GM12878 (cell line): ENCODE measurements around the gene DDC.

Source experiments
- ATF3 ChIP-seq: IDR thresholded peaks from 2 replicates; pipeline ENCODE4 v1.6.1; 2011; ENCODE audit warnings: low read depth, mild to moderate bottlenecking, low read length, moderate library complexity, borderline replicate concordance; ENCODE audit errors: extremely low read depth
- CHD2 ChIP-seq: IDR thresholded peaks from 2 replicates; pipeline ENCODE4 v1.6.1; 2011; ENCODE audit warnings: low read depth, low read length, improper control_type of control experiment, borderline replicate concordance
- ETV6 ChIP-seq, 2 experiments: fragments of 450-650 bp in 1 of 2; IDR thresholded peaks in 1 of 2; conservative IDR thresholded peaks in 1 of 2; 2 replicates each; pipeline ENCODE4 v1.6.1; 2014; ENCODE audit warnings: antibody characterized with exemption in 1 of 2, borderline replicate concordance in 1 of 2, low read depth in 1 of 2, mild to moderate bottlenecking in 1 of 2, moderate library complexity in 1 of 2
- GABPA ChIP-seq: IDR thresholded peaks from 2 replicates; pipeline ENCODE4 v1.6.1; 2014; ENCODE audit warnings: antibody characterized with exemption, low read depth, mild to moderate bottlenecking, inconsistent platforms
- HDAC6 ChIP-seq: fragments of 200-600 bp; sonication (generic); IDR thresholded peaks from one replicate; pipeline ENCODE4 v1.8.0; 2017; ENCODE audit warnings: antibody characterized with exemption; ENCODE audit not compliant: unreplicated experiment
- NFYB ChIP-seq: IDR thresholded peaks from 2 replicates; pipeline ENCODE4 v1.6.1; 2011; ENCODE audit warnings: low read depth, mild to moderate bottlenecking, low read length, improper control_type of control experiment, moderate library complexity; ENCODE audit not compliant: insufficient read depth
- PML ChIP-seq: IDR thresholded peaks from 2 replicates; pipeline ENCODE4 v1.6.1; 2012; ENCODE audit warnings: low read length, inconsistent platforms
- POLR2A ChIP-seq: IDR thresholded peaks from 2 replicates; pipeline ENCODE4 v1.6.1; 2011; ENCODE audit warnings: low read depth, mild to moderate bottlenecking, low read length
- POLR2AphosphoS5 ChIP-seq: IDR thresholded peaks from 2 replicates; pipeline ENCODE4 v1.6.1; 2011; ENCODE audit warnings: mild to moderate bottlenecking, low read length, inconsistent platforms
- ZNF384 ChIP-seq: IDR thresholded peaks from 2 replicates; pipeline ENCODE4 v1.6.1; 2012; ENCODE audit warnings: low read depth, mild to moderate bottlenecking, low read length, improper control_type of control experiment, borderline replicate concordance
- TF ChIP-seq, protein P1 (sequence below), 3 experiments: IDR thresholded peaks in 2 of 3; conservative IDR thresholded peaks in 1 of 3; 2 replicates each; pipeline ENCODE4 v1.5.1; 2011; ENCODE audit warnings: low read depth in 3 of 3, low read length in 3 of 3, mild to moderate bottlenecking in 3 of 3, control low read depth in 2 of 3, moderate library complexity in 2 of 3, inconsistent platforms in 1 of 3, mixed read lengths in 1 of 3; ENCODE audit not compliant: control insufficient read depth in 2 of 3, insufficient read depth in 1 of 3; ENCODE audit errors: extremely low read depth in 1 of 3
- TF ChIP-seq, protein P2 (sequence below): IDR thresholded peaks from 2 replicates; pipeline ENCODE4 v1.6.1; 2012; ENCODE audit warnings: low read depth, low read length, improper control_type of control experiment

- TF ChIP-seq ATF3 (no peak), HDAC6 (no peak), POLR2A (no peak), POLR2AphosphoS5 (no peak), CHD2 (no peak), GABPA (no peak), NFYB (no peak), ETV6 (conservative IDR thresholded peaks at IDR 0.05 in 1 of 2, IDR thresholded peaks at IDR 0.05 in 1 of 2; ENCODE audit: borderline replicate concordance in 1 of 2, low read depth in 1 of 2) (no peak), ZNF384 (no peak), PML (no peak)
- TF ChIP-seq, protein P1, sequence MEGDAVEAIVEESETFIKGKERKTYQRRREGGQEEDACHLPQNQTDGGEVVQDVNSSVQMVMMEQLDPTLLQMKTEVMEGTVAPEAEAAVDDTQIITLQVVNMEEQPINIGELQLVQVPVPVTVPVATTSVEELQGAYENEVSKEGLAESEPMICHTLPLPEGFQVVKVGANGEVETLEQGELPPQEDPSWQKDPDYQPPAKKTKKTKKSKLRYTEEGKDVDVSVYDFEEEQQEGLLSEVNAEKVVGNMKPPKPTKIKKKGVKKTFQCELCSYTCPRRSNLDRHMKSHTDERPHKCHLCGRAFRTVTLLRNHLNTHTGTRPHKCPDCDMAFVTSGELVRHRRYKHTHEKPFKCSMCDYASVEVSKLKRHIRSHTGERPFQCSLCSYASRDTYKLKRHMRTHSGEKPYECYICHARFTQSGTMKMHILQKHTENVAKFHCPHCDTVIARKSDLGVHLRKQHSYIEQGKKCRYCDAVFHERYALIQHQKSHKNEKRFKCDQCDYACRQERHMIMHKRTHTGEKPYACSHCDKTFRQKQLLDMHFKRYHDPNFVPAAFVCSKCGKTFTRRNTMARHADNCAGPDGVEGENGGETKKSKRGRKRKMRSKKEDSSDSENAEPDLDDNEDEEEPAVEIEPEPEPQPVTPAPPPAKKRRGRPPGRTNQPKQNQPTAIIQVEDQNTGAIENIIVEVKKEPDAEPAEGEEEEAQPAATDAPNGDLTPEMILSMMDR (IDR thresholded peaks at IDR 0.05 in 2 of 3, conservative IDR thresholded peaks at IDR 0.05 in 1 of 3; ENCODE audit: control insufficient read depth in 2 of 3, extremely low read depth in 1 of 3, insufficient read depth in 1 of 3, low read depth in 3 of 3, low read length in 3 of 3): no peak
- TF ChIP-seq, protein P2, sequence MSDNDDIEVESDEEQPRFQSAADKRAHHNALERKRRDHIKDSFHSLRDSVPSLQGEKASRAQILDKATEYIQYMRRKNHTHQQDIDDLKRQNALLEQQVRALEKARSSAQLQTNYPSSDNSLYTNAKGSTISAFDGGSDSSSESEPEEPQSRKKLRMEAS: no peak
Observed at GRCh38 chr7:50470250-50471163, 94.7 kb downstream of the DDC start.
